Natural killer cell (primary cell): ENCODE data around the gene UNC79. TPM values are rescaled to one million over a fixed set of nuclear protein-coding genes. Genes with fewer than 3 reads are reported as not detected.

Source experiments
- ATAC-seq, 3 donors: fragments of 150-1000 bp in 2 of 3; fragments of 200-7000 bp in 1 of 3; cut with Tn5 transposase; 1 replicate in 1 of 3; 2 replicates in 2 of 3; pipeline ENCODE4 v1.10.0; 2021; ENCODE audit warnings: mild to moderate bottlenecking in 2 of 3, moderate library complexity in 2 of 3
- DNase-seq, 2 donors: peaks; one replicate each; pipeline versions ENCODE4 v3.0.0 to v3.0.0-alpha.2; 2013 to 2021; ENCODE audit warnings: mixed read lengths in 1 of 2
- H3K27ac ChIP-seq: one replicate; pipeline ENCODE4 v1.5.1; 2013; ENCODE audit warnings: mild to moderate bottlenecking, low read length
- H3K27me3 ChIP-seq: one replicate; pipeline ENCODE4 v1.6.1; 2013; ENCODE audit warnings: low read length; ENCODE audit not compliant: control insufficient read depth, insufficient read depth
- H3K36me3 ChIP-seq: one replicate; pipeline ENCODE4 v1.6.1; 2013; ENCODE audit warnings: low read length; ENCODE audit not compliant: control insufficient read depth, insufficient read depth
- H3K4me1 ChIP-seq: one replicate; pipeline ENCODE4 v1.6.1; 2013; ENCODE audit warnings: low read length; ENCODE audit not compliant: control insufficient read depth, insufficient read depth
- H3K4me3 ChIP-seq: one replicate; pipeline ENCODE4 v1.5.1; 2013; ENCODE audit warnings: low read length
- H3K9me3 ChIP-seq: one replicate; pipeline ENCODE4 v1.6.1; 2013; ENCODE audit warnings: low read length; ENCODE audit not compliant: control insufficient read depth, insufficient read depth
- H3K27ac Mint-ChIP-seq, 2 donors: one replicate each; pipeline ENCODE4 v1.8.0; 2022; ENCODE audit warnings: mild to moderate bottlenecking in 2 of 2, mixed read lengths in 2 of 2, moderate library complexity in 1 of 2
- H3K27me3 Mint-ChIP-seq, 2 donors: one replicate each; pipeline ENCODE4 v1.8.0; 2022; ENCODE audit warnings: low read depth in 2 of 2, mixed read lengths in 2 of 2
- H3K36me3 Mint-ChIP-seq: one replicate; pipeline ENCODE4 v1.8.0; 2022; ENCODE audit warnings: mixed read lengths
- H3K4me1 Mint-ChIP-seq, 2 donors: one replicate each; pipeline ENCODE4 v1.8.0; 2022; ENCODE audit warnings: mixed read lengths in 2 of 2
- H3K4me3 Mint-ChIP-seq: one replicate; pipeline ENCODE4 v1.8.0; 2022; ENCODE audit warnings: mild to moderate bottlenecking, moderate library complexity, mixed read lengths
- H3K9me3 Mint-ChIP-seq, 2 donors: one replicate each; pipeline ENCODE4 v1.8.0; 2022; ENCODE audit warnings: mixed read lengths in 2 of 2
- WGBS: methylation state at CpG from one replicate; pipeline ENCODE4 v1.1.7; 2013; ENCODE audit warnings: missing lambda C conversion rate; ENCODE audit not compliant: insufficient coverage; 5-methylcytosine and 5-hydroxymethylcytosine counted together
- intact Hi-C: fragments of 100-400 bp; cut with micrococcal nuclease; formaldehyde crosslinking; loops from one replicate; pipeline ENCODE4 v1.14.2; 2022
- total RNA-seq, 4 donors: library from RNA; stranded (reverse); fragments of 120-200 nt in 1 of 4; gene quantifications; one replicate each; pipeline versions ENCODE4 v1.2.3 to v1.2.4, GENCODE V29; 2013 to 2022
- TF ChIP-seq, protein P1 (sequence below): fragments of 200-600 bp; IDR thresholded peaks from one replicate; pipeline ENCODE4 v1.8.0; 2022; ENCODE audit warnings: antibody characterized with exemption

The UNC79 gene
- total RNA-seq, 3 donors from 2014 or later (not counting 1 experiment from before 2014, with no cell fraction given): 0.05 TPM; not detected in 1

DNA sequence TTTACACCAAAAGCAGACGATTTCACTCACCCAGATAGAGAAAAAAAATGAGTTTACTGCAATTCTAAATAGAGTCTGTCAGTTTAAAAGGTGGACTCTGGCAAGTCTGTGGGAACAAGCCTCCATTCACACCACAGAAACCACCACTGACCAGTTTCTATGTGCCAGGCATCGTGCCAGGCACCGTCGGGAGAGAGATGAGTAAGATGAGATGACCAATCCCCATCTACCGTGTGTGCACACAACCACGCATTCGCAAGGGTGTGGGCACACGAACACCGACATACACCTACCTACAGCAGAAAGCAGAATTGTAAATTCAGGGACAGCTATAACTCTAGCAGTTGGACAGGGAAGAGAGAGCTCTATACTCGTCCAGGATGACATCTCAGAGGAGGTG is 299.3 kb downstream of the UNC79 start:
- H3K36me3 ChIP-seq: no peaks in the 10 kb centered on the region
- no peaks in the 10 kb centered on the region for H3K9me3 ChIP-seq
- ATAC-seq: no peak
- TF ChIP-seq, protein P1, sequence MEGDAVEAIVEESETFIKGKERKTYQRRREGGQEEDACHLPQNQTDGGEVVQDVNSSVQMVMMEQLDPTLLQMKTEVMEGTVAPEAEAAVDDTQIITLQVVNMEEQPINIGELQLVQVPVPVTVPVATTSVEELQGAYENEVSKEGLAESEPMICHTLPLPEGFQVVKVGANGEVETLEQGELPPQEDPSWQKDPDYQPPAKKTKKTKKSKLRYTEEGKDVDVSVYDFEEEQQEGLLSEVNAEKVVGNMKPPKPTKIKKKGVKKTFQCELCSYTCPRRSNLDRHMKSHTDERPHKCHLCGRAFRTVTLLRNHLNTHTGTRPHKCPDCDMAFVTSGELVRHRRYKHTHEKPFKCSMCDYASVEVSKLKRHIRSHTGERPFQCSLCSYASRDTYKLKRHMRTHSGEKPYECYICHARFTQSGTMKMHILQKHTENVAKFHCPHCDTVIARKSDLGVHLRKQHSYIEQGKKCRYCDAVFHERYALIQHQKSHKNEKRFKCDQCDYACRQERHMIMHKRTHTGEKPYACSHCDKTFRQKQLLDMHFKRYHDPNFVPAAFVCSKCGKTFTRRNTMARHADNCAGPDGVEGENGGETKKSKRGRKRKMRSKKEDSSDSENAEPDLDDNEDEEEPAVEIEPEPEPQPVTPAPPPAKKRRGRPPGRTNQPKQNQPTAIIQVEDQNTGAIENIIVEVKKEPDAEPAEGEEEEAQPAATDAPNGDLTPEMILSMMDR: no peak
- Mint-ChIP-seq H3K4me1 (no peaks in the 10 kb centered on the region), H3K27me3 (no peaks in the 10 kb centered on the region), H3K4me3 (no peak overlapping the region), H3K27ac (peak overlapping the region in 1 of 2 donors; percentile 13), H3K36me3 (no peaks in the 10 kb centered on the region), H3K9me3 (no peaks in the 10 kb centered on the region)
- H3K4me3 ChIP-seq: no peak overlapping the region
- H3K27me3 ChIP-seq: no peaks in the 10 kb centered on the region
- intact Hi-C loops: no loop called here
- DNase-seq: no peak
- no peak overlapping the region for H3K27ac ChIP-seq
- 78% methylated on average over 9 of the region's 10 CpGs for WGBS
- H3K4me1 ChIP-seq: no peaks in the 10 kb centered on the region

DNA sequence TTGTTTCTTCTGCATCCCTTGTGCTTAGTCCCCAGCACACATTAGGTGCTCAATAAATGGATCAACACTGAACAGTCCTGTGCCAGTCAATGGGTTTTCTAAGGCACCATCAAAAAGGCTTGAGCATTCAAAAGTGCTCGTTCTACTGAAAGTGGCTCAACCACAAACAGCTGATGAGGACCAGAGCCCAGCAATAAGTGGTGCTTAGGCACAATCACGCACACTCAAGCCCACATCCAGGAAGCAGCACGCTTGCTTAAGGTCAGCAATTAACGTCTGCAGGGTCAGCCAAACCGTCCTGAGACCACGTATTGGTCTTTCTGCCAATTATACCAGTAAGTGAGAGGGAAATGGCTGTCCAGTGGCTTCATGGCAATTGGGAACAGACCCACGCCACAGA is 301.0 kb downstream of the UNC79 start:
- TF ChIP-seq, protein P1: no peak
- intact Hi-C loops: no loop called here
- Mint-ChIP-seq H3K27ac (no peak overlapping the region), H3K27me3 (peaks cover 0 to 3% of the 10 kb centered on the region in 2 donors), H3K4me1 (no peaks in the 10 kb centered on the region), H3K36me3 (no peaks in the 10 kb centered on the region), H3K9me3 (no peaks in the 10 kb centered on the region), H3K4me3 (no peak overlapping the region)
- 45% methylated on average over 7 of the region's 7 CpGs for WGBS
- H3K27ac ChIP-seq: no peak overlapping the region
- no peaks in the 10 kb centered on the region for H3K9me3 ChIP-seq
- no peaks in the 10 kb centered on the region for H3K36me3 ChIP-seq
- H3K4me3 ChIP-seq: no peak overlapping the region
- DNase-seq (no peak), ATAC-seq (no peak)
- H3K4me1 ChIP-seq: no peaks in the 10 kb centered on the region
- H3K27me3 ChIP-seq: no peaks in the 10 kb centered on the region

DNA sequence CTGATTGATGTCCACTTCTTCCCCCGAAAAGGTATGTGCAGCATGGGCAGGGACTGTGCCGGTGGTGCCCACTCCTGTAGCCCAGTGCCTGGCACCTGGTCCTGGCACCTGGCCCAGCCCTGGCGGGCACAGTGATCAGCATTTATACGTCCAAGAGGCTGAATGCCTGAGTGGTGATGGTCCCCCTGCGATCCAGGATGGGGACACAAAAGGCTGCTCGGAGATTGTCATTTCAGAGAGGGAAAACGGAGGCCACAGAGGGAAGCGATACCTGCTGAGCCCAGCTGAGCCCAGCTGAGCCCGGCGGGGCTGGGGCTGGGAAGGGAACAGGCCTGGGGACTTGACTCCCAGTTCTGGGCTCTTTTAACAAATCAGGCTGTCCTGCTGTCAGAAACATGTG is 301.8 kb downstream of the UNC79 start:
- Histone ChIP-seq H3K4me3 (no peak overlapping the region), H3K27me3 (no peaks in the 10 kb centered on the region), H3K9me3 (no peaks in the 10 kb centered on the region), H3K36me3 (no peaks in the 10 kb centered on the region), H3K4me1 (no peaks in the 10 kb centered on the region), H3K27ac (no peak overlapping the region)
- TF ChIP-seq, protein P1: no peak
- Mint-ChIP-seq H3K4me1 (no peaks in the 10 kb centered on the region), H3K36me3 (no peaks in the 10 kb centered on the region), H3K27ac (no peak overlapping the region), H3K9me3 (no peaks in the 10 kb centered on the region), H3K4me3 (no peak overlapping the region), H3K27me3 (peaks cover 3 to 8% of the 10 kb centered on the region in 2 donors)
- no peak for DNase-seq
- ATAC-seq: no peak
- intact Hi-C loops: no loop called here
- 91% methylated on average over 10 of the region's 10 CpGs for WGBS

DNA sequence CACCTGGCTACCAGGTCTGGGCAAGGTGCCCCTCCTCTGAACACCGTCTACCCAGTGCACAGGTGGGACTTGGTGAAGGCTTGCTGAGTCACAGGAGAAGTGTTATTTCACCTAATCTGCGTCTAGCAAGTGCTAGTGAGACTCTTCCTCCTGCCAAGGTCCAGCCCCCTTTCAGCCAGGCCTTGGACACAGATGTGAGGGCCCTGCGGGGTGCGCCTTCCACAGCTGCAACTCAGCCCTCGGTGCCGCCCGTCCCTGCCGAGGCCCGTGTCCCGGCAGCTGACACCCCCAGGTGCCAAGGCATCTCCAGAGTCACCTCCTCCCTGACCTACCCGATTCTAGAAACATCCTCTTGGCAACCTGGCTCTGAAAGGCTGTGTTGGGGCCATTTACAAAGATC is 302.5 kb downstream of the UNC79 start:
- Histone ChIP-seq H3K4me1 (no peaks in the 10 kb centered on the region), H3K36me3 (no peaks in the 10 kb centered on the region), H3K27ac (no peak overlapping the region), H3K4me3 (no peak overlapping the region), H3K27me3 (no peaks in the 10 kb centered on the region), H3K9me3 (no peaks in the 10 kb centered on the region)
- no peaks in the 10 kb centered on the region for H3K9me3 Mint-ChIP-seq
- intact Hi-C loops: no loop called here
- DNase-seq (no peak), ATAC-seq (no peak)
- H3K36me3 Mint-ChIP-seq: no peaks in the 10 kb centered on the region
- TF ChIP-seq, protein P1: no peak
- peaks cover 3 to 8% of the 10 kb centered on the region in 2 donors for H3K27me3 Mint-ChIP-seq
- H3K27ac Mint-ChIP-seq: no peak overlapping the region
- no peaks in the 10 kb centered on the region for H3K4me1 Mint-ChIP-seq
- 77% methylated on average over 11 of the region's 11 CpGs for WGBS
- no peak overlapping the region for H3K4me3 Mint-ChIP-seq
